ENCODE data around the gene PRRC2C. TPM values are rescaled to one million over a fixed set of nuclear protein-coding genes. Genes with fewer than 3 reads are reported as not detected.

Gene PRRC2C
- total and polyA plus RNA-seq, 9 donors, result 43.1 to 82.0 (median 67.2) TPM

DNA sequence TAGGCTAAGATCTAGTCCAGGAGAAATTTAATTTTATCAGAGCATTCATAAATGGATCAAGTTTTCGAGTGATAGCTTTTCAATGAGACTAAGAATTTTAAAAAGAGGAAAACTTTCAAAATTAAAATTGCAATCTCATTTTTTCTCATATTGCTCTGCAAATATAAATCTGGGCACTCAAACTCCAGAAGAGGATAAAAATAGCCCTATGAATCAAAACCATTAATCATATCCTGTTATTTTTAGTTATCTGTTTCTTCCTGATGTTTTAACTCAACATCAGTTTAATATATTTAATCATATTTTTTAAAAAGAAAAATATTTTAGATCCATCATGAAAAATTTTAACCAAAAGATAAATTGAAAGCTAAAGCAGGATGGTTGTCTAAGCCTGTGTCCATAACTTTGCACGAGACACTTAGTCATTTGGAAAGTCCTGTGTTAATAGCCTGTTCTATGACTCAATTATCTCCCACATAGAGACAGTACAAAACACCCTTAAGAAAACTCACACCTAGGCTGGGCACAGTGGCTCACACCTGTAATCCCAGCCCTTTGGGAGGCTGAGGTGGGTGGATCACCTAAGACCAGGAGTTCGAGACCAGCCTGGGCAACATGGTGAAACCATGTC, 17.1 kb upstream of the PRRC2C start:
- Histone ChIP-seq H3K4me3 (ENCODE audit: low read length) (no peak overlapping the region), H3K36me3 (ENCODE audit: control insufficient read depth, insufficient read depth, low read length) (no peaks in the 10 kb centered on the region), H3K4me1 (ENCODE audit: control insufficient read depth, insufficient read depth, low read length) (no peaks in the 10 kb centered on the region), H3K27ac (ENCODE audit: low read length) (no peak overlapping the region), H3K27me3 (ENCODE audit: control insufficient read depth, insufficient read depth, low read length) (no peaks in the 10 kb centered on the region), H3K9me3 (replicated peaks; ENCODE audit: control insufficient read depth, low read depth, low read length) (no peaks in the 10 kb centered on the region)
- DNase-seq, result no peak
- no CpG with 5 or more reads among the region's 3 CpGs for WGBS (ENCODE audit: insufficient coverage)

DNA sequence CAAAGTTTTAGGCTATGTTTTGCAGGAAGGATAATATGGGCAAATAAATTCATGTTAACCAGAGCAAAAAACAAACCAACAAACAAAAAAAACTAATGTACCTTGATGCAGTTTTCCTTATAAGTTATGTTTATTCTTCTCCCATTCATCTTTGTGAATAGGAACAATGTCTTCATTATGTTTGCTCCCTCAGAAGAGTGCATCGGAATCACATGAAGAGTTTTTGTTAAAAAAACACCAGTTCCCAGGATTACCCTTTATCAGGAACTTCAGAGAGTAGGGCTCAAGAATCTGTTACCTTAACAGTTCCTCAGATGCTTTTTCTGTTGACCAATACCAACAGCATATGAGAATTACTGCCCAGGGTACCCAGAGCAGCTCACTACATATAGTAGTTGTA, 14.6 kb upstream of the PRRC2C start:
- H3K27ac ChIP-seq (ENCODE audit: low read length), result no peak overlapping the region
- H3K4me1 ChIP-seq (ENCODE audit: control insufficient read depth, insufficient read depth, low read length), result no peaks in the 10 kb centered on the region
- DNase-seq, result no peak
- no peak overlapping the region for H3K4me3 ChIP-seq (ENCODE audit: low read length)
- no peaks in the 10 kb centered on the region for H3K9me3 ChIP-seq (replicated peaks; ENCODE audit: control insufficient read depth, low read depth, low read length)
- H3K36me3 ChIP-seq (ENCODE audit: control insufficient read depth, insufficient read depth, low read length), result no peaks in the 10 kb centered on the region
- no peaks in the 10 kb centered on the region for H3K27me3 ChIP-seq (ENCODE audit: control insufficient read depth, insufficient read depth, low read length)
- WGBS (ENCODE audit: insufficient coverage), result no CpG with 5 or more reads among the region's 1 CpG

DNA sequence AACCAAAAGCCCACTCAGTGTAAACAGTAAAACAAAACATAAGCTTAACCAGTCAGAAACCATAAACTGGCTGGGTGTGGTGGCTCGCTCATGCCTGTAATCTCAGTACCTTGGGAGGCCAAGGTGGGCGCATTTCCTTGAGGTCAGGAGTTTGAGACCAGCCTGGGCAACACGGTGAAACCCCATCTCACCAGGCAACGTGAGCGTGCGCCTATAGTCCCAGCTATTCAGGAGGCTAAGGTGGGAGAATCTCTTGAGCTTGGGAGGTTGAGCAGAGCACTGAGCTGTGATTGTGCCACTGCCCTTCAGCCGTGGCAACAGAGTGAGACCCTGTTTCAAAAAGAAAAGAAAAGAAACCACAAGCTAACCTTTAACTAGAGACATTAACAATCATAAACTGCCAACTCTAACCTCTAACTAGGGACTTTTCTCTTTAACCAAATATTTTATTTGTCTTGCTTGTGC, 13.1 kb upstream of the PRRC2C start:
- DNase-seq, result no peak
- no peak overlapping the region for H3K4me3 ChIP-seq (ENCODE audit: low read length)
- 86% methylated on average over 2 of the region's 7 CpGs for WGBS (ENCODE audit: insufficient coverage)
- H3K27ac ChIP-seq (ENCODE audit: low read length), result no peak overlapping the region
- no peaks in the 10 kb centered on the region for H3K27me3 ChIP-seq (ENCODE audit: control insufficient read depth, insufficient read depth, low read length)
- H3K9me3 ChIP-seq (replicated peaks; ENCODE audit: control insufficient read depth, low read depth, low read length), result no peaks in the 10 kb centered on the region
- no peaks in the 10 kb centered on the region for H3K4me1 ChIP-seq (ENCODE audit: control insufficient read depth, insufficient read depth, low read length)
- H3K36me3 ChIP-seq (ENCODE audit: control insufficient read depth, insufficient read depth, low read length), result no peaks in the 10 kb centered on the region

DNA sequence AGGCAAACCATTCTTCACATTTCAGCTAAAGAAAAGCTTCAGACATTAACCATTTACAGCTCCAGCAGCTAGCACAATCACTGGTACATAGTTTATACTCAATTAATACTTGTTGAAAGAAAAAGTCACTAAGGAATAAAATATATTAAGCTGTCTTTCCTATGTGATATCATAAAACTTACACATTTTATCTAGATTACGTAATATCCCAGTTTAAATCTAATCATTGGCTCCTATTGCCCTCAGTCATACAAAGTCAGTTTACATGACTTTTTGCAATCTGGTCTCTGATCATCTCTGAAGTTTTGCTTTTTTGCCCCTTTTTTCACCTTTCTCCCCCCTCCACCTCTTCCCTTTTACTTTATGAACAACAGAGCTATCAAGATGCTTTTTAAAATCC, 8.5 kb upstream of the PRRC2C start:
- Histone ChIP-seq H3K4me3 (ENCODE audit: low read length) (no peak overlapping the region), H3K27me3 (ENCODE audit: control insufficient read depth, insufficient read depth, low read length) (no peaks in the 10 kb centered on the region), H3K9me3 (replicated peaks; ENCODE audit: control insufficient read depth, low read depth, low read length) (no peaks in the 10 kb centered on the region), H3K4me1 (ENCODE audit: control insufficient read depth, insufficient read depth, low read length) (no peaks in the 10 kb centered on the region), H3K27ac (ENCODE audit: low read length) (no peak overlapping the region), H3K36me3 (ENCODE audit: control insufficient read depth, insufficient read depth, low read length) (no peaks in the 10 kb centered on the region)
- no peak for DNase-seq
- 80% methylated on average over 1 of the region's 1 CpG for WGBS (ENCODE audit: insufficient coverage)

DNA sequence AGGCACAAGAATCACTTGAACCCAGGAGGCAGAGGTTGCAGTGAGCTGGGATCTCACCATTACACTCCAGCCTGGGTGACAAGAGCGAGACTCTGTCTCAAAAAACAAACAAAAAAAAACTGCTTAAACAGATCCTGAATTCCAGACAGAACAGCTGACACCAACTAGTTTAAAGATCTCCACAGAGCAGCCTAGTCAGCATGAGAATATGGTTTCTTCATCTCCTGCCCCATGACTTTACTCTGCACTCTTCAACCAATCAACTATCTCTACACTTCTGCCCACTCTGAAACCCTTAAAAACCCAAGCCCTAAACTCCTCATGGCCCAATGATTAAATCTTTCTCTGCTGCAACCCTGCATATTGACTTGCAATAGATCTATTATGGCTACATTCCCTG, 7.5 kb upstream of the PRRC2C start:
- H3K27me3 ChIP-seq (ENCODE audit: control insufficient read depth, insufficient read depth, low read length), result no peaks in the 10 kb centered on the region
- no peak overlapping the region for H3K27ac ChIP-seq (ENCODE audit: low read length)
- H3K4me3 ChIP-seq (ENCODE audit: low read length), result no peak overlapping the region
- DNase-seq, result no peak
- H3K36me3 ChIP-seq (ENCODE audit: control insufficient read depth, insufficient read depth, low read length), result no peaks in the 10 kb centered on the region
- no peaks in the 10 kb centered on the region for H3K4me1 ChIP-seq (ENCODE audit: control insufficient read depth, insufficient read depth, low read length)
- H3K9me3 ChIP-seq (replicated peaks; ENCODE audit: control insufficient read depth, low read depth, low read length), result no peaks in the 10 kb centered on the region
- no CpG with 5 or more reads among the region's 1 CpG for WGBS (ENCODE audit: insufficient coverage)

DNA sequence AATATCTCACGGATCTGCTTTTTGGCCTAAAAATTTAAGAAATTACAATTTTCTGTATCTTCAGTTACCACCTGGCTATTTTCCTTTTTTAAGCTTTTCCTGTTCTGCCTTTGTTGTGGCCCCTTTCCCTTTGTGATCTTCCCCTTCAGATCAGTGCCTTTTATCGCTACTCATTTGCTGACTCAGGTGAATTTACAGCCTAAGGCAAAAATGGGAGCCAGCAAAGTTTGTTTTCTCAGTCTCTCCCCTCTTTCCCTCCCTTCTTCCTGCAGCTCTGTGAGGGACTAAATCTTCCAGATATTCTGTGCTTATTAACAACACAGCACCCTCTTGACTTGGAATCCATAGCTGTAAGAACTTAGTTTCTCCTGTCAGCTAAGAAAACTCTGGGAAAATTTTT, 5.3 kb upstream of the PRRC2C start:
- WGBS (ENCODE audit: insufficient coverage), result 71% methylated on average over 2 of the region's 2 CpGs
- Histone ChIP-seq H3K27me3 (ENCODE audit: control insufficient read depth, insufficient read depth, low read length) (no peaks in the 10 kb centered on the region), H3K4me1 (ENCODE audit: control insufficient read depth, insufficient read depth, low read length) (no peaks in the 10 kb centered on the region), H3K4me3 (ENCODE audit: low read length) (no peak overlapping the region), H3K36me3 (ENCODE audit: control insufficient read depth, insufficient read depth, low read length) (no peaks in the 10 kb centered on the region), H3K27ac (ENCODE audit: low read length) (no peak overlapping the region), H3K9me3 (replicated peaks; ENCODE audit: control insufficient read depth, low read depth, low read length) (no peaks in the 10 kb centered on the region)
- DNase-seq, result no peak

DNA sequence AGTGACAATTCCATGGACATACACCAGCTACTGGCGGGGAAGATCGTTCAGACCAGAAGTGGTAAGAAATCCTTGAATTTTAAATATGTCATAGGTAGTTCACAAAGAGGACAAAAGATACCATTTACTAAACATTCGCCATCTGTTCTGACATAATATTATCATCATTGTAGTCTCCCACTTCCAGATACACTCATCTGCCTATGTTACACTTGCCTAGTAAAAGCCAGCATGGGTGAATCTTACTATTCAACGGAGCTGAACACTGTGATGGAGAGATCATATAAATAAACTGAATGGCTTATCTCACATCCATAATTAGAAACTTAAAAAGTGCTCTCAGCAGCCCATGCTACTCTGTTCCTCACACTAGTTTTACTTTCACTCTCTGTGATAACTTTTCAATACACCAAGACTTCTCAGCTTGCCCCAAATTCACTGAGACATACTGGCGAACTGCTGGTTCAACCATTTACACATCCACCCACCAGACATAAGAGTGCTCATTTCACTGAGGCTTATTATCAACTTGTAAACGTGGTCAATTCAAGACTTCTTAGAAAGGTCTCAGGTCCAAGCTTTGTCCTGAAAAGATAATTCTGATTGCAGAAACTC, 463 bp upstream of the PRRC2C start:
- Histone ChIP-seq H3K27ac (ENCODE audit: low read length) (peak overlapping the region; percentile 100), H3K4me3 (ENCODE audit: low read length) (peak overlapping the region; percentile 69), H3K36me3 (ENCODE audit: control insufficient read depth, insufficient read depth, low read length) (no peaks in the 10 kb centered on the region), H3K9me3 (replicated peaks; ENCODE audit: control insufficient read depth, low read depth, low read length) (no peaks in the 10 kb centered on the region), H3K27me3 (ENCODE audit: control insufficient read depth, insufficient read depth, low read length) (no peaks in the 10 kb centered on the region), H3K4me1 (ENCODE audit: control insufficient read depth, insufficient read depth, low read length) (peaks cover 5% of the 10 kb centered on the region)
- no peak for DNase-seq
- 0% methylated on average over 1 of the region's 6 CpGs for WGBS (ENCODE audit: insufficient coverage)

DNA sequence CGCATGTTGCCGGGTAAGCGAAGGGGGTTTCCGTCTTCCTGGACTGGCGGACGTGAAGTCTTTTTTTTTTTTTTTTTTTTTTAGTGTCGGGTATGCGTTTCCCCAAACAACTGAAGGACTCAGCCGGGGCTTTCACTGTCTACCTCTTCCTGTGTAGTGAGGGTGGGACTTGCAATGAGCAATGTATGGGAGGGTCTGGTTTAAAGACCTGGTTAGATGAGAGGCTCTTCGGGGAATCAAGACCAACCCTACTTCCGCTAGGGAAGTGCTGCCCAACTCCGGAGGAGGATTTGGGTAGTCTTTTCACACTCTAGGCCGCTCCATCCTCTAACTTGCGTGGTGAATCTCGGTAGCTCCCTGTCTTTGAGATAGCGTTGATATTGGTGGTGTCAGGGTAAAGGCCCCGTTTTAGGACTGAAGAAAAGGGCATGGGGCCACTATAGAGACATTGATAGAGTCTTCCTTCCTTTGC, 754 bp downstream of the PRRC2C start:
- DNase-seq, result peak; percentile 83
- peak overlapping the region; percentile 100 for H3K27ac ChIP-seq (ENCODE audit: low read length)
- H3K4me1 ChIP-seq (ENCODE audit: control insufficient read depth, insufficient read depth, low read length), result peaks cover 5% of the 10 kb centered on the region
- peak overlapping the region; percentile 69 for H3K4me3 ChIP-seq (ENCODE audit: low read length)
- 0% methylated on average over 1 of the region's 17 CpGs for WGBS (ENCODE audit: insufficient coverage)
- H3K27me3 ChIP-seq (ENCODE audit: control insufficient read depth, insufficient read depth, low read length), result no peaks in the 10 kb centered on the region
- H3K9me3 ChIP-seq (replicated peaks; ENCODE audit: control insufficient read depth, low read depth, low read length), result no peaks in the 10 kb centered on the region
- H3K36me3 ChIP-seq (ENCODE audit: control insufficient read depth, insufficient read depth, low read length), result peaks cover under 1% of the 10 kb centered on the region

DNA sequence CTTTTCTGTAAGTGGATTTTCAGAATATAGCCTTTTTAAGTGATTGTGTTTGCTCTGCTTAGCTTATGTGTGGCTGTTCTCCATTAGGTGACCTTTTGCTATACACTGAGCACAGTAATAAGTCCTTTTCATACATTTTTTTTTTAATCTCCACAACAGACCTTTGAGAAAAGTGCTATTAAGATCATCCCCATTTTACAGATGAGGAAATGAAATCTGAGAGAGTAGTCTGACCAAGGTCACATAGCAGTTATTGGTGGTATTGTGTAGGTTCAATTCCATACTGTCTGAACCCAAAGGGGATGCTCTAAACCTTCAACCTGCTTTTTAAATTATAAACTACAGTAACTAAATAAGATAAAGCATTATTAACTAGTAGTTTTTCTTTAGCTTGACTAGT, 1.7 kb downstream of the PRRC2C start:
- H3K4me3 ChIP-seq (ENCODE audit: low read length), result peak overlapping the region; percentile 69
- peaks cover 4% of the 10 kb centered on the region for H3K36me3 ChIP-seq (ENCODE audit: control insufficient read depth, insufficient read depth, low read length)
- no peak overlapping the region for H3K27ac ChIP-seq (ENCODE audit: low read length)
- peaks cover 5% of the 10 kb centered on the region for H3K4me1 ChIP-seq (ENCODE audit: control insufficient read depth, insufficient read depth, low read length)
- H3K27me3 ChIP-seq (ENCODE audit: control insufficient read depth, insufficient read depth, low read length), result no peaks in the 10 kb centered on the region
- no peaks in the 10 kb centered on the region for H3K9me3 ChIP-seq (replicated peaks; ENCODE audit: control insufficient read depth, low read depth, low read length)
- DNase-seq, result no peak

DNA sequence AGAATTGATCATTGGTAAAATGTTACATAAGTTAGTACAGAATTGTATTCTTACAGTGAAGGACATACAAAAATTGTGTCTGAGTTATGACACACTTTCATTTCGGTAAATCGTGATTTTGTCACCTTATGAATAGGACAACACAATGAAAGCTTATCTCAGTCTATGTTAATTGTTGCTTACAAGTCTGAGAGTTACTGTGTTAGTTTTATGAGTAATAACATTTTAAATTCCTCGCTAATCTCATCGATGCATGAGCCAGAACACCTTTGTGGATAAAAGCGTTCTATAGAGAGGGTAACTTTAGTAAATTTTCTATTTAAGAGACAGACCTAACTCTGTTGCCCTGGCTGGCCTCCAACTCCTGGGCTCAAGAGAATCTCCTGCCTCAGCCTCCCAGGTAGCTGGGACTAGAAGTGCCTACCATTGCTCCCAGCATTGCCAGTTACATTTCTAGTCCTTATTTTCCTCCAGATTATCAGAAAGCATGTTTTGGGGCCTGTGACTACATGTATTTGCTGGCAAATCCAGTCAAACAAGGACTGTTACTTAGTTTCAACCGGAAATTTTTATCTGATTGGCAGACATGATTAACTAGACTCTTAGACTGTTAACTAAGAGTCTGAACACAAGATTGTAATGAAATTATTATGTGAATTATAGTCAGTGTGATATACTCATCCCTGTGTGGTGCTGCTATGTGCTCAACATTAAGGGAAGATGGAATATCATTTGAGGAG, 3.0 kb downstream of the PRRC2C start:
- Histone ChIP-seq H3K4me1 (ENCODE audit: control insufficient read depth, insufficient read depth, low read length) (peaks cover 5% of the 10 kb centered on the region), H3K9me3 (replicated peaks; ENCODE audit: control insufficient read depth, low read depth, low read length) (no peaks in the 10 kb centered on the region), H3K27me3 (ENCODE audit: control insufficient read depth, insufficient read depth, low read length) (no peaks in the 10 kb centered on the region), H3K36me3 (ENCODE audit: control insufficient read depth, insufficient read depth, low read length) (peaks cover 4% of the 10 kb centered on the region), H3K4me3 (ENCODE audit: low read length) (no peak overlapping the region), H3K27ac (ENCODE audit: low read length) (no peak overlapping the region)
- WGBS (ENCODE audit: insufficient coverage), result no CpG with 5 or more reads among the region's 6 CpGs
- DNase-seq, result no peak
